ENCODE measurements around the gene OSBPL8. TPM values are rescaled to one million over a fixed set of nuclear protein-coding genes. Genes with fewer than 3 reads are reported as not detected.

Gene OSBPL8
- total and polyA plus RNA-seq, 10 of the 15 experiments (the other 5 are each of a cell fraction or from before 2014, with no cell fraction given), result 10.4 to 58.0 (median 32.0) TPM

DNA sequence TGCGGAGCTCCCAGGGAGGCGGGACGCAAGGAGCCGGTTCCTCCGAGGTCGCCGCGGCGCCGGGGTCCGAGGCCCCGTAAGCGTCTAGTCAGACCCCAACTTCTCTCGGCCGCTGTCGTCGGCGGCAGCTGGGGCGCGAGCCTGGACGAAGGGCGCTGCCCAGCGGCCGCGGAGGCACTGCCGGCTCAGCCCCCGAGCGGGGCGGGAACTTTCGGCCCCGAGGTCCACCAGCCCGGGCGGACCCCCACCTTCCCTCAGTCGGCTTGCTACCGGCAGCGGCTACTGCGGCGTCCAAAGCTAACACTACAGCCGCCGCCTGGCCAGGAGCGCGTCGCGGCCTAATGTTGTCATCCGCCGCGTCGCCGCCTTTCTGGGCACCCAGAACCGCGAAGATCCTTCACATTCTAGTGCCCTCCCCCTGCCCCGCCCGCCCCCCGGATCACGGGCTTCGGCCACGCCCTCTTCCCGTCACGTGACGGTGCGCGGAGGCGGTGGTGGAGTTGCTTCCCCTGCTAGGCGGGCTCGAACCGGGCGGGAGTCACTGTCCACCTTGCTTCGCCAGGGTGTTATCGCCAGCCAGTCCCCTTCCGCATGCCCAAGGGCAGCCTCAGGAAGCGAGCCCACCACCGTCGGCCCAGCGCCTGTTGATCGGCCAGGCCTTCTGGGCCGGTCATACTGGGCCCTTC, at the start of gene OSBPL8 (continued):
- TF ChIP-seq PRDM15 (CRISPR knock-in tag; IDR thresholded peaks at IDR 0.05) (no peak), SP1 (IDR thresholded peaks at IDR 0.05; ENCODE audit: low read depth, low read length) (peak; percentile 44), PAX5 (IDR thresholded peaks at IDR 0.05; ENCODE audit: borderline replicate concordance, low read depth, low read length) (no peak; the same call in 1 of the 2 replicates), POLR2AphosphoS5 (IDR thresholded peaks at IDR 0.05; ENCODE audit: low read length) (peak; percentile 95), RBBP5 (conservative IDR thresholded peaks at IDR 0.05) (0 out of 2 replicates have a peak, but pooled peaks have one; percentile 45), ZNF274 (IDR thresholded peaks at IDR 0.05; ENCODE audit: insufficient read depth, insufficient read length) (no peak), POLR2AphosphoS2 (IDR thresholded peaks at IDR 0.05; ENCODE audit: low read depth, low read length) (peak; percentile 88), RELA (IDR thresholded peaks at IDR 0.05; ENCODE audit: borderline replicate concordance, partially characterized antibody) (no peak), TCF12 (IDR thresholded peaks at IDR 0.05; ENCODE audit: low read depth, low read length) (peak; percentile 59; the same call in 1 of the 2 replicates), KLF5 (IDR thresholded peaks at IDR 0.05; ENCODE audit: partially characterized antibody) (peak; percentile 28), BACH1 (IDR thresholded peaks at IDR 0.05; ENCODE audit: borderline replicate concordance) (peak; percentile 21), CREM (IDR thresholded peaks at IDR 0.05; ENCODE audit: low read depth) (peak; percentile 99), KAT2A (conservative IDR thresholded peaks at IDR 0.05; ENCODE audit: control insufficient read depth, low read depth, low read length) (no peak), MYC (IDR thresholded peaks at IDR 0.05; ENCODE audit: insufficient read depth, insufficient read length, insufficient replicate concordance, low read length, severe bottlenecking) (peak; percentile 18)
- TF ChIP-seq, protein P1, sequence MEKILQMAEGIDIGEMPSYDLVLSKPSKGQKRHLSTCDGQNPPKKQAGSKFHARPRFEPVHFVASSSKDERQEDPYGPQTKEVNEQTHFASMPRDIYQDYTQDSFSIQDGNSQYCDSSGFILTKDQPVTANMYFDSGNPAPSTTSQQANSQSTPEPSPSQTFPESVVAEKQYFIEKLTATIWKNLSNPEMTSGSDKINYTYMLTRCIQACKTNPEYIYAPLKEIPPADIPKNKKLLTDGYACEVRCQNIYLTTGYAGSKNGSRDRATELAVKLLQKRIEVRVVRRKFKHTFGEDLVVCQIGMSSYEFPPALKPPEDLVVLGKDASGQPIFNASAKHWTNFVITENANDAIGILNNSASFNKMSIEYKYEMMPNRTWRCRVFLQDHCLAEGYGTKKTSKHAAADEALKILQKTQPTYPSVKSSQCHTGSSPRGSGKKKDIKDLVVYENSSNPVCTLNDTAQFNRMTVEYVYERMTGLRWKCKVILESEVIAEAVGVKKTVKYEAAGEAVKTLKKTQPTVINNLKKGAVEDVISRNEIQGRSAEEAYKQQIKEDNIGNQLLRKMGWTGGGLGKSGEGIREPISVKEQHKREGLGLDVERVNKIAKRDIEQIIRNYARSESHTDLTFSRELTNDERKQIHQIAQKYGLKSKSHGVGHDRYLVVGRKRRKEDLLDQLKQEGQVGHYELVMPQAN (conservative IDR thresholded peaks at IDR 0.05), result peak; percentile 83
- TF ChIP-seq, protein P2, sequence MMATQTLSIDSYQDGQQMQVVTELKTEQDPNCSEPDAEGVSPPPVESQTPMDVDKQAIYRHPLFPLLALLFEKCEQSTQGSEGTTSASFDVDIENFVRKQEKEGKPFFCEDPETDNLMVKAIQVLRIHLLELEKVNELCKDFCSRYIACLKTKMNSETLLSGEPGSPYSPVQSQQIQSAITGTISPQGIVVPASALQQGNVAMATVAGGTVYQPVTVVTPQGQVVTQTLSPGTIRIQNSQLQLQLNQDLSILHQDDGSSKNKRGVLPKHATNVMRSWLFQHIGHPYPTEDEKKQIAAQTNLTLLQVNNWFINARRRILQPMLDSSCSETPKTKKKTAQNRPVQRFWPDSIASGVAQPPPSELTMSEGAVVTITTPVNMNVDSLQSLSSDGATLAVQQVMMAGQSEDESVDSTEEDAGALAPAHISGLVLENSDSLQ (IDR thresholded peaks at IDR 0.05), result no peak
- TF ChIP-seq, protein P3, sequence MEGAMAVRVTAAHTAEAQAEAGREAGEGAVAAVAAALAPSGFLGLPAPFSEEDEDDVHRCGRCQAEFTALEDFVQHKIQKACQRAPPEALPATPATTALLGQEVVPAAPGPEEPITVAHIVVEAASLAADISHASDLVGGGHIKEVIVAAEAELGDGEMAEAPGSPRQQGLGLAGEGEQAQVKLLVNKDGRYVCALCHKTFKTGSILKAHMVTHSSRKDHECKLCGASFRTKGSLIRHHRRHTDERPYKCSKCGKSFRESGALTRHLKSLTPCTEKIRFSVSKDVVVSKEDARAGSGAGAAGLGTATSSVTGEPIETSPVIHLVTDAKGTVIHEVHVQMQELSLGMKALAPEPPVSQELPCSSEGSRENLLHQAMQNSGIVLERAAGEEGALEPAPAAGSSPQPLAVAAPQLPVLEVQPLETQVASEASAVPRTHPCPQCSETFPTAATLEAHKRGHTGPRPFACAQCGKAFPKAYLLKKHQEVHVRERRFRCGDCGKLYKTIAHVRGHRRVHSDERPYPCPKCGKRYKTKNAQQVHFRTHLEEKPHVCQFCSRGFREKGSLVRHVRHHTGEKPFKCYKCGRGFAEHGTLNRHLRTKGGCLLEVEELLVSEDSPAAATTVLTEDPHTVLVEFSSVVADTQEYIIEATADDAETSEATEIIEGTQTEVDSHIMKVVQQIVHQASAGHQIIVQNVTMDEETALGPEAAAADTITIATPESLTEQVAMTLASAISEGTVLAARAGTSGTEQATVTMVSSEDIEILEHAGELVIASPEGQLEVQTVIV (IDR thresholded peaks at IDR 0.05; ENCODE audit: borderline replicate concordance, partially characterized antibody), result no peak
- TF ChIP-seq, protein P4, sequence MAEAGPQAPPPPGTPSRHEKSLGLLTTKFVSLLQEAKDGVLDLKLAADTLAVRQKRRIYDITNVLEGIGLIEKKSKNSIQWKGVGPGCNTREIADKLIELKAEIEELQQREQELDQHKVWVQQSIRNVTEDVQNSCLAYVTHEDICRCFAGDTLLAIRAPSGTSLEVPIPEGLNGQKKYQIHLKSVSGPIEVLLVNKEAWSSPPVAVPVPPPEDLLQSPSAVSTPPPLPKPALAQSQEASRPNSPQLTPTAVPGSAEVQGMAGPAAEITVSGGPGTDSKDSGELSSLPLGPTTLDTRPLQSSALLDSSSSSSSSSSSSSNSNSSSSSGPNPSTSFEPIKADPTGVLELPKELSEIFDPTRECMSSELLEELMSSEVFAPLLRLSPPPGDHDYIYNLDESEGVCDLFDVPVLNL (IDR thresholded peaks at IDR 0.05; ENCODE audit: low read depth, low read length), result no peak

Data from GM12878 (cell line).